Pancreas (tissue), 10 donors: ENCODE data around the gene ZBTB22. TPM values are rescaled to one million over a fixed set of nuclear protein-coding genes. Genes with fewer than 3 reads are reported as not detected.

Experiments
- ATAC-seq, 4 donors: fragments of 200-7000 bp; cut with Tn5 transposase; one replicate each; pipeline versions ENCODE4 v1.8.0 to v1.9.1; 2020; ENCODE audit warnings: mild to moderate bottlenecking in 4 of 4, moderate library complexity in 4 of 4
- DNase-seq, 6 donors: peaks; one replicate each; pipeline ENCODE4 v3.0.0-alpha.2; 2020
- FAIRE-seq: peaks from 2 replicates; lab custom pipeline; 2012; peaks lifted over from hg19 to GRCh38; lab: Jason Lieb, UNC
- H3K27ac ChIP-seq, 4 donors: fragments of 200-600 bp; sonication (generic); 1 replicate in 3 of 4; 2 replicates in 1 of 4; pipeline versions ENCODE4 v1.5.0 to v1.8.0; 2020
- H3K27me3 ChIP-seq, 4 donors: fragments of 200-600 bp; one replicate each; pipeline ENCODE4 v1.8.0; 2021
- H3K36me3 ChIP-seq, 3 donors: fragments of 200-600 bp; sonication (generic) in 1 of 3; one replicate each; pipeline versions ENCODE4 v1.5.0 to v1.8.0; 2020 to 2021
- H3K4me1 ChIP-seq, 3 donors: fragments of 200-600 bp; one replicate each; pipeline ENCODE4 v1.8.0; 2021
- H3K4me3 ChIP-seq, 4 donors: fragments of 200-600 bp; sonication (generic) in 2 of 4; one replicate each; pipeline versions ENCODE4 v1.5.0 to v1.8.0; 2020 to 2021
- H3K9me3 ChIP-seq, 4 donors: fragments of 200-600 bp; one replicate each; pipeline ENCODE4 v1.8.0; 2021
- CTCF ChIP-seq, 4 donors: fragments of 200-600 bp; sonication (generic) in 3 of 4; IDR thresholded peaks; one replicate each; pipeline versions ENCODE4 v1.5.0 to v1.8.0; 2021; ENCODE audit warnings: antibody characterized with exemption in 4 of 4
- WGBS, 2 donors: extraction: QIAGEN DNeasy Blood & Tissue Kit; methylation state at CpG; one replicate each; pipeline ENCODE4 v1.1.7; 2013; 5-methylcytosine and 5-hydroxymethylcytosine counted together
- intact Hi-C, 3 donors: fragments of 100-400 bp; cut with DNase I; formaldehyde crosslinking; loops; one replicate each; pipeline versions ENCODE4 v1.11.1 to v1.14.2; 2022
- polyA plus RNA-seq, 2 donors: library from polyadenylated mRNA; stranded (reverse); fragments of 200-250 nt; gene quantifications; one replicate each; pipeline ENCODE4 v1.2.3, GENCODE V29; 2013
- total RNA-seq, 6 donors: library from RNA; stranded (reverse); fragmentation: NEBNext Ultra II Directional in 4 of 6; extraction: Animal tissue kit (Norgen Biotek cat#: 25700) in 4 of 6; gene quantifications; one replicate each; pipeline versions ENCODE4 v1.2.1 to v1.2.4, GENCODE V29; 2021 to 2023
- donor health status: healthy with polysubstance abuse.
- donor health status: DM: no; HTN: no; CAD: no; lungs with moderate emphysema.
- donor health status: DM: no; HTN: no; CAD: no.
- donor health status: control.
- donor health status: control.
- donor health status: Bipolar disorder and iron deficiency.
- donor health status: DM: yes; HTN: yes; CAD: no.
- donor health status: DM: no; HTN: no; CAD: no.
- donor health status: DM: no; HTN: no; CAD: no.
- donor health status: DM: yes; HTN: yes; CAD: no.

The ZBTB22 gene
- total and polyA plus RNA-seq, 8 donors: 6.7 to 14.3 (median 10.1) TPM

- Histone ChIP-seq H3K4me3 (peak overlapping the region; percentile 18 to 65 (median 46)), H3K4me1 (peaks cover 0 to 31% (median 8%) of the 10 kb centered on the region in 3 donors), H3K9me3 (no peaks in the 10 kb centered on the region), H3K27ac (peak overlapping the region; percentile 73 to 76 (median 75)), H3K36me3 (peaks cover 0 to 19% (median 0%) of the 10 kb centered on the region in 3 donors), H3K27me3 (no peaks in the 10 kb centered on the region)
- DNase-seq: peak in 1 of 6 donors; percentile 53
- no peak for TF ChIP-seq CTCF (IDR thresholded peaks at IDR 0.05)
- peak in 3 of 4 donors; percentile 0 to 6 (median 1) for ATAC-seq
- 1 to 2% methylated on average over 12 of the region's 12 CpGs for WGBS, 2 donors
- no peak for FAIRE-seq
- intact Hi-C loops: no loop called here
Measured at GRCh38 chr6:33323623-33323948, 6.0 kb upstream of the ZBTB22 start.

- FAIRE-seq (no peak), ATAC-seq (no peak), DNase-seq (peak in 1 of 6 donors; percentile 21)
- Histone ChIP-seq H3K4me3 (peak overlapping the region in 1 of 4 donors; percentile 65), H3K27me3 (no peaks in the 10 kb centered on the region), H3K4me1 (peaks cover 0 to 43% (median 12%) of the 10 kb centered on the region in 3 donors), H3K36me3 (peaks cover 0 to 19% (median 0%) of the 10 kb centered on the region in 3 donors), H3K9me3 (no peaks in the 10 kb centered on the region), H3K27ac (peak overlapping the region in 1 of 4 donors; percentile 45)
- TF ChIP-seq CTCF (IDR thresholded peaks at IDR 0.05): no peak
- intact Hi-C loops: no loop called here
- WGBS, 2 donors: 72 to 78% methylated on average over 9 of the region's 9 CpGs
Measured at GRCh38 chr6:33321227-33321626, 3.7 kb upstream of the ZBTB22 start.

- H3K27ac ChIP-seq: peak overlapping the region in 1 of 4 donors; percentile 45
- intact Hi-C loops: no loop called here
- H3K4me3 ChIP-seq: no peak overlapping the region
- no peaks in the 10 kb centered on the region for H3K27me3 ChIP-seq
- FAIRE-seq (no peak), ATAC-seq (no peak), DNase-seq (peak in 5 of 6 donors; percentile 46 to 73 (median 63))
- H3K9me3 ChIP-seq: no peaks in the 10 kb centered on the region
- 72 to 76% methylated on average over 32 of the region's 32 CpGs for WGBS, 2 donors
- TF ChIP-seq CTCF (IDR thresholded peaks at IDR 0.05): no peak
- H3K36me3 ChIP-seq: peaks cover 0 to 19% (median 0%) of the 10 kb centered on the region in 3 donors
- H3K4me1 ChIP-seq: peaks cover 0 to 43% (median 12%) of the 10 kb centered on the region in 3 donors
Measured at GRCh38 chr6:33320315-33321181, 3.0 kb upstream of the ZBTB22 start.

GRCh38 chr6:33319939-33320314 is 2.4 kb upstream of the ZBTB22 start:
- WGBS, 2 donors: 86 to 88% methylated on average over 3 of the region's 3 CpGs
- Histone ChIP-seq H3K4me1 (peaks cover 0 to 45% (median 14%) of the 10 kb centered on the region in 3 donors), H3K36me3 (peaks cover 0 to 19% (median 0%) of the 10 kb centered on the region in 3 donors), H3K27me3 (no peaks in the 10 kb centered on the region), H3K9me3 (no peaks in the 10 kb centered on the region), H3K27ac (peak overlapping the region in 1 of 4 donors; percentile 45), H3K4me3 (no peak overlapping the region)
- FAIRE-seq (no peak), ATAC-seq (no peak), DNase-seq (no peak)
- intact Hi-C loops: no loop called here
- TF ChIP-seq CTCF (IDR thresholded peaks at IDR 0.05): no peak
